Osteocyte (in vitro differentiated cells): ENCODE results near the gene SMOC2. TPM values are rescaled to one million over a fixed set of nuclear protein-coding genes. Genes with fewer than 3 reads are reported as not detected.

ENCODE experiments used
- DNase-seq: peaks from one replicate; pipeline ENCODE4 v3.0.0; 2021; ENCODE audit warnings: mixed read lengths; ENCODE audit not compliant: unreplicated experiment; ENCODE audit errors: extremely low spot score
- H3K27ac Mint-ChIP-seq: one replicate; pipeline ENCODE4 v1.8.0; 2021; ENCODE audit warnings: mild to moderate bottlenecking, mixed read lengths; ENCODE audit not compliant: unreplicated experiment
- H3K27me3 Mint-ChIP-seq: one replicate; pipeline ENCODE4 v1.8.0; 2021; ENCODE audit warnings: mixed read lengths; ENCODE audit not compliant: unreplicated experiment
- H3K36me3 Mint-ChIP-seq: one replicate; pipeline ENCODE4 v1.8.0; 2021; ENCODE audit warnings: mixed read lengths; ENCODE audit not compliant: unreplicated experiment
- H3K4me1 Mint-ChIP-seq: one replicate; pipeline ENCODE4 v1.8.0; 2021; ENCODE audit warnings: mixed read lengths; ENCODE audit not compliant: unreplicated experiment
- H3K4me3 Mint-ChIP-seq: one replicate; pipeline ENCODE4 v1.8.0; 2021; ENCODE audit warnings: mild to moderate bottlenecking, moderate library complexity, mixed read lengths; ENCODE audit not compliant: unreplicated experiment
- H3K9me3 Mint-ChIP-seq: one replicate; pipeline ENCODE4 v1.8.0; 2021; ENCODE audit warnings: mixed read lengths; ENCODE audit not compliant: unreplicated experiment
- CTCF ChIP-seq: fragments of 200-600 bp; sonication (generic); IDR thresholded peaks from 2 replicates; pipeline ENCODE4 v1.5.0; 2021; ENCODE audit warnings: antibody characterized with exemption, mild to moderate bottlenecking, moderate library complexity
- total RNA-seq: library from RNA; stranded (reverse); gene quantifications from 2 replicates; pipeline ENCODE4 v1.2.1, GENCODE V29; 2021

SMOC2 gene
- total RNA-seq, 1 donor from 2014 or later: 11.6 TPM

- no peak overlapping the region for H3K27ac Mint-ChIP-seq
- H3K27me3 Mint-ChIP-seq: peaks cover 10% of the 10 kb centered on the region
- H3K4me1 Mint-ChIP-seq: peaks cover 6% of the 10 kb centered on the region
- DNase-seq: no peak
- no peak for TF ChIP-seq CTCF
- no peak overlapping the region for H3K4me3 Mint-ChIP-seq
- no peaks in the 10 kb centered on the region for H3K36me3 Mint-ChIP-seq
- H3K9me3 Mint-ChIP-seq: no peaks in the 10 kb centered on the region
Observed at GRCh38 chr6:168456907-168457652, 16.1 kb downstream of the SMOC2 start.

GRCh38 chr6:168457653-168457934 lies 16.6 kb downstream of the SMOC2 start:
- Mint-ChIP-seq H3K9me3 (no peaks in the 10 kb centered on the region), H3K36me3 (no peaks in the 10 kb centered on the region), H3K27me3 (peaks cover 10% of the 10 kb centered on the region), H3K4me1 (peaks cover 6% of the 10 kb centered on the region), H3K4me3 (no peak overlapping the region), H3K27ac (no peak overlapping the region)
- TF ChIP-seq CTCF: no peak
- no peak for DNase-seq

GRCh38 chr6:168458101-168458500 lies 17.1 kb downstream of the SMOC2 start:
- Mint-ChIP-seq H3K36me3 (no peaks in the 10 kb centered on the region), H3K9me3 (no peaks in the 10 kb centered on the region)
- TF ChIP-seq CTCF: no peak

GRCh38 chr6:168459572-168459971 lies 18.6 kb downstream of the SMOC2 start:
- TF ChIP-seq CTCF: no peak
- Mint-ChIP-seq H3K4me1 (peaks cover 2% of the 10 kb centered on the region), H3K9me3 (no peaks in the 10 kb centered on the region), H3K27ac (no peak overlapping the region), H3K4me3 (no peak overlapping the region), H3K27me3 (peaks cover 2% of the 10 kb centered on the region), H3K36me3 (no peaks in the 10 kb centered on the region)
- no peak for DNase-seq

More at GRCh38 chr6:168458101-168458500, 17.1 kb downstream of the SMOC2 start:
- H3K27ac Mint-ChIP-seq: no peak overlapping the region
- H3K4me3 Mint-ChIP-seq: no peak overlapping the region
- H3K4me1 Mint-ChIP-seq: peaks cover 6% of the 10 kb centered on the region
- peaks cover 10% of the 10 kb centered on the region for H3K27me3 Mint-ChIP-seq
- DNase-seq: no peak

- Mint-ChIP-seq H3K36me3 (no peaks in the 10 kb centered on the region), H3K27me3 (peaks cover 2% of the 10 kb centered on the region), H3K4me3 (no peak overlapping the region), H3K9me3 (no peaks in the 10 kb centered on the region), H3K4me1 (peaks cover 2% of the 10 kb centered on the region), H3K27ac (no peak overlapping the region)
- no peak for TF ChIP-seq CTCF
- DNase-seq: no peak
Observed at GRCh38 chr6:168462289-168462853, 21.4 kb downstream of the SMOC2 start.
